CD14-positive monocyte (primary cell): ENCODE measurements around the gene TSHR. TPM values are rescaled to one million over a fixed set of nuclear protein-coding genes. Genes with fewer than 3 reads are reported as not detected.

Experiments used
- DNase-seq, 3 donors: peaks; one replicate each; pipeline ENCODE4 v3.0.0-alpha.2; 2011 to 2022
- H2AFZ ChIP-seq: 2 replicates; pipeline ENCODE4 v1.6.0; 2012; ENCODE audit warnings: mild to moderate bottlenecking, low read depth, low read length, inconsistent platforms; ENCODE audit not compliant: insufficient read depth, poor library complexity, severe bottlenecking
- H3K27ac ChIP-seq, 2 donors: 1 replicate in 1 of 2; 2 replicates in 1 of 2; pipeline ENCODE4 v1.5.1; 2012 to 2013; ENCODE audit warnings: low read length in 2 of 2, control low read depth in 1 of 2, inconsistent platforms in 1 of 2, low read depth in 1 of 2, mild to moderate bottlenecking in 1 of 2
- H3K27me3 ChIP-seq, 2 donors: one replicate each; pipeline versions ENCODE4 v1.6.0 to v1.6.1; 2011 to 2013; ENCODE audit warnings: low read length in 2 of 2; ENCODE audit not compliant: control insufficient read depth in 2 of 2, insufficient read depth in 2 of 2
- H3K36me3 ChIP-seq, 2 donors: replicated peaks in 1 of 2; 1 replicate in 1 of 2; 2 replicates in 1 of 2; pipeline versions ENCODE4 v1.5.1 to v1.6.1; 2012 to 2013; ENCODE audit warnings: low read length in 2 of 2, control low read depth in 1 of 2, inconsistent platforms in 1 of 2, mild to moderate bottlenecking in 1 of 2; ENCODE audit not compliant: insufficient read depth in 2 of 2, control insufficient read depth in 1 of 2
- H3K4me1 ChIP-seq, 2 donors: 1 replicate in 1 of 2; 2 replicates in 1 of 2; pipeline versions ENCODE4 v1.5.1 to v1.6.1; 2012 to 2013; ENCODE audit warnings: low read length in 2 of 2, control low read depth in 1 of 2, inconsistent platforms in 1 of 2, mild to moderate bottlenecking in 1 of 2, moderate library complexity in 1 of 2; ENCODE audit not compliant: insufficient read depth in 2 of 2, control insufficient read depth in 1 of 2
- H3K4me2 ChIP-seq: replicated peaks from 2 replicates; pipeline ENCODE3; 2012; ENCODE audit warnings: low read length, moderate library complexity, mild to moderate bottlenecking; ENCODE audit not compliant: poor library complexity, severe bottlenecking; ENCODE audit errors: extremely low read depth
- H3K4me3 ChIP-seq, 3 experiments: fragments of 200-600 bp in 1 of 3; sonication (generic) in 1 of 3; replicated peaks in 1 of 3; 1 replicate in 2 of 3; 2 replicates in 1 of 3; pipeline ENCODE4 v1.5.1; 2011 to 2013; ENCODE audit warnings: low read length in 3 of 3, mild to moderate bottlenecking in 3 of 3, control low read depth in 2 of 3, low read depth in 2 of 3, inconsistent platforms in 1 of 3, moderate library complexity in 1 of 3
- H3K79me2 ChIP-seq: 2 replicates; pipeline ENCODE4 v1.6.0; 2012; ENCODE audit warnings: mild to moderate bottlenecking, control low read depth, inconsistent platforms, low read length, moderate library complexity; ENCODE audit not compliant: insufficient read depth
- H3K9ac ChIP-seq: 2 replicates; pipeline ENCODE4 v1.6.0; 2017; ENCODE audit warnings: low read length, mild to moderate bottlenecking; ENCODE audit not compliant: insufficient read depth, poor library complexity, severe bottlenecking
- H3K9me3 ChIP-seq, 2 donors: replicated peaks in 1 of 2; 1 replicate in 1 of 2; 2 replicates in 1 of 2; pipeline versions ENCODE4 v1.5.1 to v1.6.1; 2012 to 2013; ENCODE audit warnings: low read length in 2 of 2, control low read depth in 1 of 2; ENCODE audit not compliant: control insufficient read depth in 1 of 2, insufficient read depth in 1 of 2
- H4K20me1 ChIP-seq: 2 replicates; pipeline ENCODE4 v1.6.0; 2012; ENCODE audit warnings: mild to moderate bottlenecking, low read length, control low read depth, moderate library complexity; ENCODE audit not compliant: insufficient read depth
- H3K27ac Mint-ChIP-seq, 7 donors: one replicate each; pipeline ENCODE4 v1.8.0; 2020; ENCODE audit warnings: mild to moderate bottlenecking in 7 of 7, mixed read lengths in 7 of 7, moderate library complexity in 6 of 7, inconsistent platforms in 2 of 7
- H3K27me3 Mint-ChIP-seq, 3 donors: one replicate each; pipeline ENCODE4 v1.8.0; 2021 to 2022; ENCODE audit warnings: low read depth in 3 of 3, mild to moderate bottlenecking in 3 of 3, mixed read lengths in 3 of 3, moderate library complexity in 3 of 3, inconsistent platforms in 1 of 3
- H3K36me3 Mint-ChIP-seq, 2 donors: one replicate each; pipeline ENCODE4 v1.8.0; 2020; ENCODE audit warnings: mixed read lengths in 2 of 2, inconsistent platforms in 1 of 2, mild to moderate bottlenecking in 1 of 2
- H3K4me1 Mint-ChIP-seq: one replicate; pipeline ENCODE4 v1.8.0; 2020; ENCODE audit warnings: mild to moderate bottlenecking, mixed read lengths
- H3K4me3 Mint-ChIP-seq, 2 donors: one replicate each; pipeline ENCODE4 v1.8.0; 2020; ENCODE audit warnings: mild to moderate bottlenecking in 2 of 2, mixed read lengths in 2 of 2, moderate library complexity in 1 of 2
- H3K9me3 Mint-ChIP-seq, 7 donors: one replicate each; pipeline ENCODE4 v1.8.0; 2020 to 2022; ENCODE audit warnings: mixed read lengths in 7 of 7, mild to moderate bottlenecking in 6 of 7, moderate library complexity in 6 of 7, inconsistent platforms in 2 of 7
- WGBS: methylation state at CpG from one replicate; pipeline ENCODE4 v1.1.5; 2013; ENCODE audit warnings: missing lambda C conversion rate; ENCODE audit not compliant: insufficient coverage; 5-methylcytosine and 5-hydroxymethylcytosine counted together
- intact Hi-C, 2 donors: fragments of 100-400 bp; cut with micrococcal nuclease; formaldehyde crosslinking; loops; one replicate each; pipeline versions ENCODE4 v1.15.0 to v1.15.1; 2023
- polyA plus RNA-seq, 3 donors: library from polyadenylated mRNA; depleted of rRNA in 1 of 3; unstranded in 2 of 3; stranded (reverse) in 1 of 3; fragments of 300-500 nt in 2 of 3; fragments of >200 nt in 1 of 3; fragmentation: Illumina TruSeq in 2 of 3; gene quantifications; 1 replicate in 2 of 3; 2 replicates in 1 of 3; pipeline ENCODE4 v1.2.3, GENCODE V29; 2012 to 2021
- TF ChIP-seq, protein P1 (sequence below): fragments of 200-600 bp; IDR thresholded peaks from one replicate; pipeline ENCODE4 v1.8.0; 2022; ENCODE audit warnings: antibody characterized with exemption, mild to moderate bottlenecking

The TSHR gene
- polyA plus RNA-seq, 3 donors: not detected

- no peaks in the 10 kb centered on the region for H4K20me1 ChIP-seq
- no peak overlapping the region for H3K4me3 ChIP-seq
- no peaks in the 10 kb centered on the region for H3K36me3 ChIP-seq
- H3K9me3 ChIP-seq: no peaks in the 10 kb centered on the region
- Mint-ChIP-seq H3K27me3 (peaks cover 0 to 2% (median 1%) of the 10 kb centered on the region in 3 donors), H3K27ac (peak overlapping the region in 1 of 7 donors; percentile 56), H3K4me1 (peaks cover 9% of the 10 kb centered on the region), H3K9me3 (peaks cover 0 to 3% (median 0%) of the 10 kb centered on the region in 7 donors), H3K4me3 (no peak overlapping the region), H3K36me3 (peaks cover 0 to 3% of the 10 kb centered on the region in 2 donors)
- intact Hi-C loops: no loop called here
- no peak overlapping the region for H3K4me2 ChIP-seq
- H3K27me3 ChIP-seq: no peaks in the 10 kb centered on the region
- WGBS: no CpG with 5 or more reads among the region's 2 CpGs
- peaks cover 8 to 11% of the 10 kb centered on the region in 2 donors for H3K4me1 ChIP-seq
- no peak overlapping the region for H3K9ac ChIP-seq
- no peak overlapping the region for H2AFZ ChIP-seq
- no peaks in the 10 kb centered on the region for H3K79me2 ChIP-seq
- TF ChIP-seq, protein P1, sequence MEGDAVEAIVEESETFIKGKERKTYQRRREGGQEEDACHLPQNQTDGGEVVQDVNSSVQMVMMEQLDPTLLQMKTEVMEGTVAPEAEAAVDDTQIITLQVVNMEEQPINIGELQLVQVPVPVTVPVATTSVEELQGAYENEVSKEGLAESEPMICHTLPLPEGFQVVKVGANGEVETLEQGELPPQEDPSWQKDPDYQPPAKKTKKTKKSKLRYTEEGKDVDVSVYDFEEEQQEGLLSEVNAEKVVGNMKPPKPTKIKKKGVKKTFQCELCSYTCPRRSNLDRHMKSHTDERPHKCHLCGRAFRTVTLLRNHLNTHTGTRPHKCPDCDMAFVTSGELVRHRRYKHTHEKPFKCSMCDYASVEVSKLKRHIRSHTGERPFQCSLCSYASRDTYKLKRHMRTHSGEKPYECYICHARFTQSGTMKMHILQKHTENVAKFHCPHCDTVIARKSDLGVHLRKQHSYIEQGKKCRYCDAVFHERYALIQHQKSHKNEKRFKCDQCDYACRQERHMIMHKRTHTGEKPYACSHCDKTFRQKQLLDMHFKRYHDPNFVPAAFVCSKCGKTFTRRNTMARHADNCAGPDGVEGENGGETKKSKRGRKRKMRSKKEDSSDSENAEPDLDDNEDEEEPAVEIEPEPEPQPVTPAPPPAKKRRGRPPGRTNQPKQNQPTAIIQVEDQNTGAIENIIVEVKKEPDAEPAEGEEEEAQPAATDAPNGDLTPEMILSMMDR: no peak
- DNase-seq: no peak
- H3K27ac ChIP-seq: no peak overlapping the region
Measured at GRCh38 chr14:81137316-81137715, 181.9 kb downstream of the TSHR start.

GRCh38 chr14:81138429-81138828, 183.0 kb downstream of the TSHR start:
- no peaks in the 10 kb centered on the region for H3K79me2 ChIP-seq
- H3K4me2 ChIP-seq: no peak overlapping the region
- H3K36me3 Mint-ChIP-seq: peaks cover 0 to 3% of the 10 kb centered on the region in 2 donors
- H3K27me3 ChIP-seq: no peaks in the 10 kb centered on the region
- H3K4me1 Mint-ChIP-seq: peaks cover 9% of the 10 kb centered on the region
- TF ChIP-seq, protein P1: no peak
- H3K27me3 Mint-ChIP-seq: peaks cover 0 to 2% (median 2%) of the 10 kb centered on the region in 3 donors
- H3K9ac ChIP-seq: no peak overlapping the region
- H3K9me3 Mint-ChIP-seq: peaks cover 0 to 3% (median 0%) of the 10 kb centered on the region in 7 donors
- H3K9me3 ChIP-seq: no peaks in the 10 kb centered on the region
- no peak overlapping the region for H2AFZ ChIP-seq
- WGBS: no CpG with 5 or more reads among the region's 6 CpGs
- intact Hi-C loops: no loop called here
- no peak for DNase-seq
- H4K20me1 ChIP-seq: no peaks in the 10 kb centered on the region
- H3K4me3 ChIP-seq: no peak overlapping the region
- no peaks in the 10 kb centered on the region for H3K36me3 ChIP-seq
- H3K4me1 ChIP-seq: peaks cover 8 to 11% of the 10 kb centered on the region in 2 donors
- no peak overlapping the region for H3K27ac ChIP-seq
- no peak overlapping the region for H3K4me3 Mint-ChIP-seq
- no peak overlapping the region for H3K27ac Mint-ChIP-seq
